Stimulated activated CD8-positive, alpha-beta memory T cell treated with anti-CD3 and anti-CD28 coated beads, Interleukin-15, amount 100 ng/mL, for 4 hours (primary cell): ENCODE measurements around the gene ANAPC2.

Source experiments
- DNase-seq, 2 donors: peaks; one replicate each; pipeline ENCODE4 v3.0.0-alpha.2; 2020; ENCODE audit warnings: low read depth in 2 of 2

Gene ANAPC2

DNA sequence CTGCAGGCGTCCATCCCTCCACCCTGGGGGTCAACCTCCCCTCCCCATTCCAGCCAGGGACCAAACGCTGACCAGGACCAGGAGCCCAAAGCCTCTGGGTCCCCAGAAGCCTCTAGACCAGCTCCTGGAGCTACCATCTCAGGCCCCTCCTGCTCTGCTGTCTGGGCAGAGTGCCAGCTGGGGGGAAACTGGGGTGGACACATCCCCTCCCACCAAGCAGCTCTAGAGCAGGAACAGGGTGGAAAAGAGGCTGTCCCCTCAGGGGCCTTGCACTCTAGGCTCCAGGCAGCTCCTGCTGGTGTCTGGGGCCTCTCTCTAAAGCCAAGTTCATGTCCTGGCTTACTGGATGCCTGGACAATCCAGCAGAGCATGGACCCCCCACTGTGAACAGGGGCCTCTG is 4.5 kb upstream of the ANAPC2 start:
- no peak for DNase-seq

DNA sequence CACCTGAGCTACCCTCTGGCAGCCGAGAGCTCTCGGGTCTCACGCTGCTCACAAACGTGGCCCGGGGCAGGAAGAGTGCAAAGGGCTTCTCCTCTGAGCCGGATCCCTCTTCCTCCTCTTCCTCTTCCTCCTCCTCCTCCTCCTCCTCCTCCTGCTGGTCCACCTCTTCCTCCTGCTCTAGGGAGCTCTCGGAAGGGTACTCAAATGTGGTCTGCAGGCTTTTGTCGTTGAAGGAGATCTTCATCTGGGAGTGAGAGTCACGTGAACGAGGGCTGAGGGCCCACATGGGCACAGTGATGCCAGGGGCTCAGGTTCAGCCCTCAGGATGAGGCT is 4.1 kb upstream of the ANAPC2 start:
- DNase-seq: no peak

- no peak for DNase-seq
Observed at GRCh38 chr9:137191691-137192447, 3.5 kb upstream of the ANAPC2 start.

GRCh38 chr9:137191245-137191644 is 2.9 kb upstream of the ANAPC2 start:
- no peak for DNase-seq

DNA sequence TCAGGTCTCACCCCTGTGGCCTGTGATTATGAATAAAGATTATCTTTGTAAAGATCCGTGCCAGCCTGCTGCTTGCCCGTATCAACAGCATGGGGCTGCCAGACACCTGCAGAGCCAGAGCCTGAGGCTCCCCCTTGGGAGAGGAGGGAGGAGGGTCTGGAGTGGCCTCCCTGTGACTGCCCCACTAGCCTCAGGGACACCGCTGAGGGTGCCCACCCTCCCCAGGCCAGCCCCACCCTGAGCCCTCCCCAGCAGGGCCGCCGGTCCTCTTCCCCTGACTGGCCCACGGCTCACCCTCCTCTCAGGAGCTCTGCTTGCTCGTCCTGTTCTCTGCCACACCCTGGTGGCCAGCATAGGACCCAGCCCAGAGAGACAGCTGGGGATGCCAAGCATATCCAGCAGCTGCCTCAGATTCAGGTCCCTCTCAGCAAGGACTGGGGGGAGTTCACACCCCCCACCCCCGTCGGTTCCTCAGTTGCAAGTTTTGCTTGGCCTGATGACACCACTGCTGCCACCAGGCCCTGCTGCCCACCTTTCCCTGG is 2.0 kb upstream of the ANAPC2 start:
- no peak for DNase-seq

DNA sequence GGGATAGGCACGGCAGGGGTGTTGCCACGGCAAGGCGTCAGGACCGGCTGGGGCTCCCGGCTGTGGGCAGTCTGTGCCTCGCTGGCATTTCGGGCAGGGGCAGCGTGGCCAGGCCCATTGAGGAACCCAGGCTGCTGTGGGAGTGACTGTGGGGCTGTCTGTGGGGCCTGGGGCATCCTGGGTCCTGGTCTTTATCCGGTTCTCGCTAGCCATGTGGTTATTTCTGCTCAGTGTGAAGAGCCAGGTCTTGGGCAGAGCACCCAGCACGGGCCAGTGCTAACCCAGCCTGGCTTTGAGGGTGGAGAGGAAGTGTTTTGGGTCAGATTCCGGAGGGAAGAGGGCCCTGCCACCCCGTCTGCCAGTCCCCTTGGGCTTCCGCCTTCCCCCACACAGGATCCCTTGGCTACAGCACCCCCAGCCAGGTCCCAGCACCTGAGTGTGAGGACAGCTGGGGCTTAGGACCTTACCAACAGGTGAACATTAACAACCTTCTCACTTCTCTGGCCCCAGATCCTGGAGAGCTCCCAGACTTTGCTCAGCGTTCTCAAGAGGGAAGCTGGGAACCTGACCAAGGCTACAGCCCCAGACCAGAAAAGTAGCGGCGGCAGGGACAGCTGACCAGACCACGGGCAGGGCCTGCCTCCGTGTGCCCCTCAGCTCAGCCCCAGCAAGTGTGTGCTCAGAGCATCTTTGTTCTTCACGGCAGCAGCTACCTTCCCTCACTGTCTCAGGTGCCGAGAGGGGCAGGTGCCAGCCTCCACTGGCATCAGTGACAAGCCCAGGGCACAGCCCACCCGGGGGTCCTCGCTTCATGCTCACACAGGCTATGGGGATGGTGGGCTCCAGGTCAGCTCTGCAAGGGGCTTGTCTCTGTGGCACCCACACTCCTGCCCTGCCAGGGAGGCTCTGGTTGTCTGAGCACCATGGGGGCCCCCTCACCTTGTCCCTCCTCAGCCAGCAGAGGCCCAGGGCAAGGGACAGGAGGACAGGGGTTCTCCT is 1.2 kb upstream of the ANAPC2 start:
- DNase-seq: no peak

GRCh38 chr9:137188086-137188489 is 272 bp downstream of the ANAPC2 start:
- no peak for DNase-seq

DNA sequence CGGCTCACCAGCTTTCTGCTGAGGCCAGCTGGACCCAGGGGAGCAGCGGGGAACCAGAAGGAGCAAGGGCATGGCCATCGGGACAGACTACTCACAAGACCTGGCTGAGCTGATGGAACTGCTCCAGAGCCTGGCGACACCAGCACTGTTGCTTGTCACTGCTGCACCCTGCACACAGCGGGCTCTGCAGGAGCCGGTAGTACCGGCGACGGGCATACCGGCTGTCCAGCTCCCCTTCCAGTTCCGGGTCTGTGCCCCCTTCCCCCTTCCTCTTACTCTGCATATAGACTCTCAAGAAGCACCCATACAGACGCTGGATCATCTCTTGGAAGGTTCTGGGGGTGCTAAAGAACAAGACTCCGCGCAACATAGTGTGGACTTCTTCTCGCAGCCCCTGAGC is 974 bp downstream of the ANAPC2 start:
- DNase-seq: no peak

DNA sequence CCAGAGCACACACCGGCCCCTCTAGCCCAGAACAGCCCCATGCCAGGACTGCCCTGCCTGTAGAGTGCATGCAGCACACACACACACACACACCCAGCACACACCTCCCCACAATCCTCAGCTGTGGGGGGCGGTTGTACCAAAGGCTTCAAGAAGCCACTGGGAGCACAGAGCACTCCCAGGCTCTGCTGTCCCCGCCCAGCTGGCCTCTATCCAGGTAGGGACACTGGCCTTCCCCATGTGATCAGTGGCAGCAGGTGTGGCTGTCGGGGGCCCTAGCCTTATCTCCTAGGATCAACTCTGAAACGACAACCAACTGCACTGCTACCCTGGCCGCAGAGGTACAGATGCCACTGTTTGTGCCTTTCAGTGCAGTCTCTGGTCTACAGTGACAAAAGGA is 2.0 kb downstream of the ANAPC2 start:
- no peak for DNase-seq

GRCh38 chr9:137185921-137186320 is 2.4 kb downstream of the ANAPC2 start:
- DNase-seq: no peak

DNA sequence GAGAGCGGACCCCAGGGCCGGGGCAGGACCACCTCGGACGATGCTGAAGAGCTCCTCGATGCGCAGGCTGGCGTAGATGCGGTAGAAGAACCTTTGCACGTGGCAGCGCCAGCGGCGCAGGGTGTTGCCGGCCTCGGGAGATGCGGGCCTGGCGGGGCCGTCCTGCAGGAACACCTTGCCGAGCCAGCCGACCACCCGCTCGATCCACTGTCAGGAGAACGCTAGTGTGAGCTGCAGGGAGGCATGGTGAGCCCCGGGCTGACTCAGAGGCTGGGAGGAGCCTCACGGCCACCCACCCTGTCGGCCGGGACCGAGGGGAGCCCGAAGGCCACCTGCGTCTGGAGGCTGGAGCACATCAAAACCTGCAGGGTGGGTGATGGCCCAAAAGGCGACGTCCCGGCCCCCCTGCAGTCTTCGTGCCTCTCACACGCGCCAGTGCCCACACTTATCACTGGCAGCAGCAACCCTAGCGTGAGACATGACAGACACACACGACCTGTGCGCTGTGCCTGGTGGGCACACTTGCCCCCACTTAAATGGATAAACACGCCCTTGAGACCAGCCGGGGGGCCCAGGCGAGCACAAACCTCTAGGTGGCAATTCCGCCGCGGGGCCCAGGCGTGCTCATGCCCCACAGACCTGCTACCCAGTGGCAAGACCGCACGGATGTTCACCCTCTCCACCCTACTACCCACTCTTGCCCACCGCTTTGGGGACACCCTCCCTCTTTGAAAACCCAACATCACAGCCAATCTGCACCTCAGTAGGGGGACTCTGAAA is 3.3 kb downstream of the ANAPC2 start:
- DNase-seq: no peak

GRCh38 chr9:137183980-137184595 is 4.3 kb downstream of the ANAPC2 start:
- no peak for DNase-seq

GRCh38 chr9:137182836-137183235 is 5.5 kb downstream of the ANAPC2 start:
- DNase-seq: no peak

- no peak for DNase-seq
Observed at GRCh38 chr9:137181680-137182079, 6.7 kb downstream of the ANAPC2 start.

- DNase-seq: no peak
Observed at GRCh38 chr9:137180491-137180890, 7.9 kb downstream of the ANAPC2 start.

DNA sequence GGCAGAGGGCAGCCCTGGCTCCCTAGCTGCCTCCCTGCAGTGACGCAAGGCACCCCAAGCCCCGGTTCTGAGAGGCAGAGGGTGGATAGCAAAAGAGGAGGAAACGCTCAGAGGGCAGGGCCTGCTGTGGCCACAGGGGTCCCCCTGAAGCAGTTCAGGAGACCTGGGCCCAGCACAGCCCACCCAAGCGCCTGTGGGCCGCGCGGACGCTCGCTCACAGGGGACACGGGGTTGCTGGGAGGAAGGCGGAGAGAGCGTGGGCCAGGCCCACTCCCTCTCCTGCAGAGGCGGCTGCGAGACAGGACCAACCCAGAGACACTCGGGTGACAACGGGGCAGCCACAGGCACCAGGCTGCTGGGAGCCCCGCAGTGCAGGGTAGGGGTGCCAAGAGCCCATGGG is 8.6 kb downstream of the ANAPC2 start:
- DNase-seq: no peak

- no peak for DNase-seq
Observed at GRCh38 chr9:137178939-137179630, 9.3 kb downstream of the ANAPC2 start.

- DNase-seq: no peak
Observed at GRCh38 chr9:137178201-137178938, 10.0 kb downstream of the ANAPC2 start.

GRCh38 chr9:137176302-137177182 is 11.8 kb downstream of the ANAPC2 start:
- no peak for DNase-seq
